Measurements from ENCODE around the gene RASA3.

The RASA3 gene

GRCh38 chr13:114155320-114155719 is 22.9 kb upstream of the RASA3 start:
- no peak for DNase-seq (ENCODE audit: low read depth)
- TF ChIP-seq CTCF (IDR thresholded peaks at IDR 0.05; ENCODE audit: low read depth, low read length, missing control alignments) = no peak
- no peak overlapping the region for H3K4me3 ChIP-seq (ENCODE audit: low read depth, low read length)

GRCh38 chr13:114154476-114154875 is 22.1 kb upstream of the RASA3 start:
- no peak overlapping the region for H3K4me3 ChIP-seq (ENCODE audit: low read depth, low read length)
- DNase-seq (ENCODE audit: low read depth) = no peak
- TF ChIP-seq CTCF (IDR thresholded peaks at IDR 0.05; ENCODE audit: low read depth, low read length, missing control alignments) = no peak

GRCh38 chr13:114153485-114154080 is 21.2 kb upstream of the RASA3 start:
- TF ChIP-seq CTCF (IDR thresholded peaks at IDR 0.05; ENCODE audit: low read depth, low read length, missing control alignments) = no peak
- no peak for DNase-seq (ENCODE audit: low read depth)
- no peak overlapping the region for H3K4me3 ChIP-seq (ENCODE audit: low read depth, low read length)

GRCh38 chr13:114152831-114153371 is 20.5 kb upstream of the RASA3 start:
- no peak overlapping the region for H3K4me3 ChIP-seq (ENCODE audit: low read depth, low read length)
- no peak for DNase-seq (ENCODE audit: low read depth)
- no peak for TF ChIP-seq CTCF (IDR thresholded peaks at IDR 0.05; ENCODE audit: low read depth, low read length, missing control alignments)

GRCh38 chr13:114152285-114152645 is 19.8 kb upstream of the RASA3 start:
- H3K4me3 ChIP-seq (ENCODE audit: low read depth, low read length) = no peak overlapping the region
- no peak for TF ChIP-seq CTCF (IDR thresholded peaks at IDR 0.05; ENCODE audit: low read depth, low read length, missing control alignments)
- no peak for DNase-seq (ENCODE audit: low read depth)

GRCh38 chr13:114151565-114152284 is 19.3 kb upstream of the RASA3 start:
- TF ChIP-seq CTCF (IDR thresholded peaks at IDR 0.05; ENCODE audit: low read depth, low read length, missing control alignments) = no peak
- no peak overlapping the region for H3K4me3 ChIP-seq (ENCODE audit: low read depth, low read length)
- DNase-seq (ENCODE audit: low read depth) = no peak
